ENCODE results near the gene CPA1. TPM values are rescaled to one million over a fixed set of nuclear protein-coding genes. Genes with fewer than 3 reads are reported as not detected.

The CPA1 gene
- total and polyA plus RNA-seq, 10 of the 15 experiments (the other 5 are each of a cell fraction or from before 2014, with no cell fraction given) = 8.0 TPM; not detected in 9

DNA sequence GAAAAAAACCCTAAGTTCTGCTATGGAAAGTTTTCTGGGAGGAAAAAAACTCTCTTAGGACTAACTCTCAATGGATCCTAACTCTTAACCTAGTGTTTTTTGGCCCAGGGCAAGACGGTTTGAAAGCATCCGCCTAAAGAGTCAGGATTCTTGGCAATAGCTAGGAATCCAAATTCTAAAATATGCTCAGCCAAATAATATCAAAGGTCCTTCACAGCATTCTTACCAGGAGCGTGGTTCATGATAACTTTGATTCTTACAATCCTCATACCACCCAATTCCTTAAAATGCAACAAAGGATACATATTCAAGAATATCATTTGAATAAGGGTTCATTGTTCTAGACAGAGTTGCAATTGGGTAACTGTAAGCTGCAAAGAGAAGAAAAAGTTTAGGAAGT lies 21.3 kb downstream of the CPA1 start (continued):
- TF ChIP-seq SUZ12 (IDR thresholded peaks at IDR 0.05; ENCODE audit: unreplicated experiment) (no peak), HDAC6 (IDR thresholded peaks at IDR 0.05; ENCODE audit: unreplicated experiment) (no peak), CEBPB (IDR thresholded peaks at IDR 0.05; ENCODE audit: borderline replicate concordance in 1 of 2, low read depth in 2 of 2, low read length in 2 of 2) (no peak)

DNA sequence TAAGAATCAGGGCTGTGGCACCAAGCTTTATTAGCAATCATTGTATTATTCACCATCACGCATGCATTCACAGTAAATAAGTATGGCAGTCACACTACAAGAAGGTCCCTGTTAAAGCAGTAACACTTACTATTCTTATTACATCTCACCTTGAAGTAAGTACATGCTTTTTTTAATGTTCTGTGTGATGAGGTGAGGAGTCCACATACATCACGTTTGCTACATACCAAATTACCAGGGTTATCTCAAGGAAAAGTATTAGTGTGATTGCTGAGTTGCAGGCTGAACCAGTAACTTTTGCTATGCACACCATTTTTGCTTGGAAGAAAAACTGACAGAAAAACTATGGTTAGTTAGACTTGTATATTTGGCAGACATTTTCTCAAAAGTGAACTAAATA lies 24.7 kb downstream of the CPA1 start:
- ChIA-PET POLR2A (no interaction called here), RAD21 (ENCODE audit: unreplicated experiment) (no interaction called here), CTCF (interaction anchor here (0.9 to 1.0 kb wide), 2 partner anchors 73 to 310 kb away, joined by 3 read pairs; no protein-coding TSS in a partner anchor), SMC1A (ENCODE audit: uncharacterized antibody, unreplicated experiment) (interaction anchor here (0.5 to 2.2 kb wide), 3 partner anchors 8 to 202 kb away, joined by 3 to 5 read pairs (median 3); no protein-coding TSS in a partner anchor)
- in situ Hi-C loops (cut with MboI) (no loop called here), intact Hi-C loops (cut with micrococcal nuclease; ENCODE audit: unreplicated experiment) (no loop called here)
- no peak for TF ChIP-seq EGR1 (IDR thresholded peaks at IDR 0.05; ENCODE audit: borderline replicate concordance in 1 of 2, low read depth in 2 of 2, low read length in 2 of 2)
- no peak for TF ChIP-seq GABPA (IDR thresholded peaks at IDR 0.05; ENCODE audit: low read depth)
- no peak for TF ChIP-seq NFYA (IDR thresholded peaks at IDR 0.05; ENCODE audit: borderline replicate concordance, low read depth, low read length)
- ATAC-seq (no peak), DNase-seq (ENCODE audit: low read depth, low spot score) (no peak), FAIRE-seq (no peak)
- H3K4me3 ChIP-seq = no peak overlapping the region
- 89% methylated on average over 2 of the region's 2 CpGs for WGBS (ENCODE audit: insufficient coverage, insufficient replicate concordance, low lambda C conversion rate, missing lambda C conversion rate)
- H3K79me2 ChIP-seq (ENCODE audit: control insufficient read depth, insufficient read depth, low read length) = no peaks in the 10 kb centered on the region
- H2AFZ ChIP-seq (ENCODE audit: control insufficient read depth, low read depth, low read length) = no peak overlapping the region
- H3K4me2 ChIP-seq (ENCODE audit: control insufficient read depth, insufficient read depth) = no peak overlapping the region
- no peaks in the 10 kb centered on the region for H3K9me3 ChIP-seq (replicated peaks; ENCODE audit: control insufficient read depth, insufficient read depth, low read length)
- no peaks in the 10 kb centered on the region for H3K4me1 ChIP-seq (ENCODE audit: control insufficient read depth, insufficient read depth, low read length)
- no TSS peak for BruUV-seq (replicated peaks)
- H3K9ac ChIP-seq (ENCODE audit: control insufficient read depth, insufficient read depth, low read length) = no peak overlapping the region
- peaks cover 0 to 3% of the 10 kb centered on the region in 2 experiments; a peak in 1 of 4 replicates for H3K36me3 ChIP-seq (ENCODE audit: control insufficient read depth in 2 of 2, insufficient read depth in 2 of 2, low read length in 1 of 2)
- H3K27ac ChIP-seq (ENCODE audit: control insufficient read depth, insufficient read depth) = no peak overlapping the region
- H4K20me1 ChIP-seq (ENCODE audit: control insufficient read depth, insufficient read depth) = no peaks in the 10 kb centered on the region
- H3K27me3 ChIP-seq (replicated peaks in 1 of 2; ENCODE audit: control insufficient read depth in 2 of 2, insufficient read depth in 2 of 2, low read length in 1 of 2) = no peaks in the 10 kb centered on the region
